Retinal pigment epithelial cell (primary cell): Measurements from ENCODE around the gene FOSB.

Experiments used
- DNase-seq: peaks from one replicate; pipeline ENCODE4 v3.0.0-alpha.2; 2010; ENCODE audit warnings: low read depth
- H3K4me3 ChIP-seq: 2 replicates; pipeline ENCODE4 v1.5.1; 2011; ENCODE audit warnings: mild to moderate bottlenecking, low read length, control low read depth, moderate library complexity
- CTCF ChIP-seq: conservative IDR thresholded peaks from 2 replicates; pipeline ENCODE4 v1.5.1; 2011; ENCODE audit warnings: low read depth, low read length, control low read depth, inconsistent platforms

Gene FOSB

GRCh38 chr19:45477186-45477585 is 9.4 kb downstream of the FOSB start:
- no peak for TF ChIP-seq CTCF
- DNase-seq: no peak
- no peak overlapping the region for H3K4me3 ChIP-seq

GRCh38 chr19:45477713-45478453 is 10.1 kb downstream of the FOSB start:
- H3K4me3 ChIP-seq: peak overlapping the region; percentile 78
- no peak for TF ChIP-seq CTCF
- no peak for DNase-seq

GRCh38 chr19:45478454-45479238 is 10.8 kb downstream of the FOSB start:
- TF ChIP-seq CTCF: peak; percentile 94
- peak overlapping the region; percentile 78 for H3K4me3 ChIP-seq
- peak; percentile 91 for DNase-seq

GRCh38 chr19:45483033-45483432 is 15.2 kb downstream of the FOSB start:
- TF ChIP-seq CTCF: no peak
- H3K4me3 ChIP-seq: no peak overlapping the region
- DNase-seq: no peak

- no peak for TF ChIP-seq CTCF
- no peak for DNase-seq
- no peak overlapping the region for H3K4me3 ChIP-seq
Measured at GRCh38 chr19:45484273-45484945, 16.6 kb downstream of the FOSB start.

GRCh38 chr19:45485305-45486077 is 17.7 kb downstream of the FOSB start:
- no peak for DNase-seq
- peak overlapping the region; percentile 75 for H3K4me3 ChIP-seq
- TF ChIP-seq CTCF: peak; percentile 97
